K562 (cell line): ENCODE data around the gene PEF1. TPM values are rescaled to one million over a fixed set of nuclear protein-coding genes. Genes with fewer than 3 reads are reported as not detected.

Experiments used
- ATAC-seq: fragments of 200-7000 bp; cut with Tn5 transposase; 3 replicates; pipeline ENCODE4 v1.9.1; 2020; ENCODE audit warnings: moderate library complexity
- BruUV-seq: library from RNA; stranded (reverse); fragments of 400-500 nt; replicated peaks from 2 replicates; lab custom pipeline; 2021; lab: Mats Ljungman, UMichigan
- CTCF ChIA-PET: fragments of 300-600 bp; formaldehyde crosslinking; extraction: SDS; loops from one replicate; lab custom pipeline; 2021; ENCODE audit warnings: low intra/inter-chr PET ratio; lab: Yijun Ruan, JAX
- POLR2A ChIA-PET: fragments of 300-600, 350-650 bp; sonication (Branson Sonifier 250); formaldehyde crosslinking; extraction: SDS; loops from one replicate; lab custom pipeline; 2021; ENCODE audit warnings: antibody characterized with exemption, inconsistent platforms; lab: Yijun Ruan, JAX
- DNase-seq, 4 experiments: peaks; one replicate each; pipeline versions ENCODE4 v3.0.0 to v3.0.0-alpha.2; 2011 to 2018; ENCODE audit warnings: low spot score in 3 of 4, mixed read lengths in 3 of 4; ENCODE audit errors: extremely low read depth in 1 of 4
- FAIRE-seq: peaks from 2 replicates; lab custom pipeline; 2011; peaks lifted over from hg19 to GRCh38; lab: Jason Lieb, UNC
- H2AFZ ChIP-seq: 2 replicates; pipeline ENCODE4 v1.6.0; 2011; ENCODE audit warnings: low read depth, low read length, control low read depth, inconsistent platforms
- H3K27ac ChIP-seq: fragments of 200-600 bp; 3 replicates; pipeline ENCODE4 v1.8.0; 2011; ENCODE audit warnings: low read depth, mild to moderate bottlenecking, control low read depth, inconsistent platforms, low read length, moderate library complexity, mixed read lengths; ENCODE audit errors: extremely low read depth
- H3K27me3 ChIP-seq, 2 experiments: fragments of 300-600 bp in 1 of 2; 2 replicates in 1 of 2; 3 replicates in 1 of 2; pipeline versions ENCODE4 v1.6.0 to v1.8.0; 2011; ENCODE audit warnings: inconsistent platforms in 2 of 2, low read length in 2 of 2, mild to moderate bottlenecking in 1 of 2, mixed read lengths in 1 of 2, moderate library complexity in 1 of 2; ENCODE audit not compliant: control insufficient read depth in 2 of 2, insufficient read depth in 2 of 2
- H3K36me3 ChIP-seq: fragments of 300-600 bp; 3 replicates; pipeline ENCODE4 v1.8.0; 2011; ENCODE audit warnings: mild to moderate bottlenecking, low read length, inconsistent platforms; ENCODE audit not compliant: control insufficient read depth, insufficient read depth
- H3K4me1 ChIP-seq, 2 experiments: fragments of 200-600 bp in 1 of 2; replicated peaks in 1 of 2; 2 replicates in 1 of 2; 3 replicates in 1 of 2; pipeline versions ENCODE4 v1.5.1 to v1.8.0; 2011; ENCODE audit warnings: inconsistent platforms in 2 of 2, low read length in 2 of 2, mild to moderate bottlenecking in 1 of 2, mixed read lengths in 1 of 2, moderate library complexity in 1 of 2; ENCODE audit not compliant: control insufficient read depth in 2 of 2, insufficient read depth in 2 of 2
- H3K4me2 ChIP-seq: 2 replicates; pipeline ENCODE4 v1.6.1; 2011; ENCODE audit warnings: low read length, control low read depth, inconsistent platforms, mixed read lengths; ENCODE audit not compliant: insufficient read depth
- H3K4me3 ChIP-seq: fragments of 200-600 bp; sonication (generic), shearing (Covaris generic); 2 replicates; pipeline ENCODE4 v1.5.1; 2016; ENCODE audit warnings: control low read depth, inconsistent platforms
- H3K79me2 ChIP-seq: fragments of 200-600 bp; 3 replicates; pipeline ENCODE4 v1.8.0; 2011; ENCODE audit warnings: low read length, inconsistent platforms; ENCODE audit not compliant: control insufficient read depth, insufficient read depth
- H3K9ac ChIP-seq, 2 experiments: 2 replicates each; pipeline versions ENCODE4 v1.6.0 to v1.6.1; 2011; ENCODE audit warnings: low read depth in 2 of 2, low read length in 2 of 2, control low read depth in 1 of 2, inconsistent platforms in 1 of 2, mild to moderate bottlenecking in 1 of 2, mixed read lengths in 1 of 2; ENCODE audit not compliant: insufficient read depth in 1 of 2
- H3K9me1 ChIP-seq: one replicate; pipeline ENCODE4 v1.6.0; 2011; ENCODE audit warnings: inconsistent platforms, mild to moderate bottlenecking, low read length, moderate library complexity; ENCODE audit not compliant: control insufficient read depth, insufficient read depth
- H3K9me3 ChIP-seq: replicated peaks from 2 replicates; pipeline ENCODE4 v1.5.1; 2011; ENCODE audit warnings: low read depth, low read length, inconsistent platforms; ENCODE audit not compliant: control insufficient read depth, insufficient read depth
- H4K20me1 ChIP-seq: replicated peaks from 2 replicates; pipeline ENCODE4 v1.6.1; 2011; ENCODE audit warnings: low read length, inconsistent platforms, mixed read lengths; ENCODE audit not compliant: control insufficient read depth, insufficient read depth
- ATF1 ChIP-seq, 2 experiments: fragments of 450-650 bp in 1 of 2; IDR thresholded peaks; 2 replicates each; pipeline ENCODE4 v1.6.1; 2016; ENCODE audit warnings: missing compliant biosample characterization in 1 of 2, missing genetic modification characterization in 1 of 2
- CBFA2T2 ChIP-seq: fragments of 450-650 bp; conservative IDR thresholded peaks from 2 replicates; pipeline ENCODE4 v1.6.1; 2017; ENCODE audit warnings: mild to moderate bottlenecking
- CHCHD3 ChIP-seq: fragments of 250-450 bp; sonication (Bioruptor Pico); IDR thresholded peaks from 2 replicates; pipeline ENCODE4 v2.1.2; 2022; ENCODE audit warnings: mild to moderate bottlenecking
- CREBBP ChIP-seq: IDR thresholded peaks from one replicate; pipeline ENCODE4 v1.6.1; 2012; ENCODE audit warnings: low read depth, mild to moderate bottlenecking, control low read depth, inconsistent platforms, low read length
- HDGF ChIP-seq: fragments of 450-650 bp; IDR thresholded peaks from 2 replicates; pipeline ENCODE4 v1.6.1; 2016
- LARP7 ChIP-seq: fragments of 450-650 bp; IDR thresholded peaks from 2 replicates; pipeline ENCODE4 v1.6.1; 2016
- MTF1 ChIP-seq: fragments of 250-450 bp; sonication (Bioruptor Pico); IDR thresholded peaks from 2 replicates; pipeline ENCODE4 v1.9.0; 2021; ENCODE audit warnings: moderate library complexity, mild to moderate bottlenecking, inconsistent platforms, borderline replicate concordance
- RBM17 ChIP-seq: fragments of 200-400 bp; formaldehyde crosslinking; IDR thresholded peaks from 2 replicates; pipeline ENCODE4 v1.6.1; 2017; ENCODE audit warnings: low read depth, mild to moderate bottlenecking, low read length, borderline replicate concordance
- RBM25 ChIP-seq: fragments of 200-400 bp; formaldehyde crosslinking; IDR thresholded peaks from 2 replicates; pipeline ENCODE4 v1.6.1; 2018; ENCODE audit warnings: low read length, low read depth, moderate library complexity; ENCODE audit not compliant: severe bottlenecking
- SMC3 ChIP-seq: conservative IDR thresholded peaks from 2 replicates; pipeline ENCODE4 v1.6.1; 2011; ENCODE audit warnings: low read depth, low read length, improper control_type of control experiment; ENCODE audit not compliant: insufficient read depth
- SNAPC5 ChIP-seq: fragments of 250-450 bp; sonication (Bioruptor Pico); IDR thresholded peaks from 2 replicates; pipeline ENCODE4 v1.8.0; 2021; ENCODE audit warnings: moderate library complexity, mild to moderate bottlenecking, inconsistent platforms
- TOE1 ChIP-seq, 2 experiments: fragments of 450-650 bp in 1 of 2; sonication (generic) in 1 of 2; formaldehyde crosslinking in 1 of 2; IDR thresholded peaks; 2 replicates each; pipeline versions ENCODE4 v1.7.1 to v1.8.0; 2016 to 2022; ENCODE audit warnings: borderline replicate concordance in 2 of 2, mild to moderate bottlenecking in 2 of 2, antibody characterized with exemption in 1 of 2, inconsistent platforms in 1 of 2, low read depth in 1 of 2, missing genetic modification reagents in 1 of 2, moderate library complexity in 1 of 2
- ZBTB1 ChIP-seq: sonication (generic); formaldehyde crosslinking; IDR thresholded peaks from 2 replicates; pipeline ENCODE4 v1.8.1; 2023; ENCODE audit warnings: missing genetic modification reagents, low read depth, mild to moderate bottlenecking, borderline replicate concordance
- ZFP36 ChIP-seq: fragments of 150-350 bp; IDR thresholded peaks from 2 replicates; pipeline ENCODE4 v1.6.1; 2018; ENCODE audit warnings: low read length, low read depth; ENCODE audit not compliant: partially characterized antibody
- ZNF140 ChIP-seq: fragments of 250-450 bp; sonication (Bioruptor Pico); IDR thresholded peaks from 2 replicates; pipeline ENCODE4 v1.8.0; 2021; ENCODE audit warnings: moderate library complexity, mild to moderate bottlenecking, inconsistent platforms
- WGBS: fragments of 100-300 bp; shearing (Covaris generic); methylation state at CpG from one replicate; pipeline ENCODE4 v1.1.6; 2016; ENCODE audit warnings: low coverage, mixed read lengths; ENCODE audit not compliant: insufficient coverage; ENCODE audit errors: missing lambda C conversion rate; 5-methylcytosine and 5-hydroxymethylcytosine counted together
- in situ Hi-C: fragments of 300-500 bp; cut with MboI; formaldehyde crosslinking; loops from 4 replicates; pipeline ENCODE4 v1.15.0; 2018; ENCODE audit warnings: inconsistent platforms, mixed read lengths
- intact Hi-C: fragments of 100-400 bp; cut with micrococcal nuclease; formaldehyde crosslinking; loops from 2 replicates; pipeline ENCODE4 v1.14.2; 2022
- polyA plus RNA-seq, 8 experiments: library from polyadenylated mRNA; depleted of rRNA in 4 of 8; stranded (reverse) in 5 of 8; unstranded in 3 of 8; fragments of >200 nt; fragmentation: Nextera tagmentation in 2 of 8; fragmentation: Illumina TruSeq in 1 of 8; extraction: Ambion mirVana in 2 of 8; extraction: Trizol in 1 of 8; gene quantifications; 2 replicates each; pipeline versions ENCODE4 v1.2.1 to v1.2.3, GENCODE V29; 2011 to 2014; ENCODE audit warnings: inconsistent platforms in 1 of 8, missing spikeins in 1 of 8
- total RNA-seq, 7 experiments: library from RNA; depleted of rRNA in 6 of 7; stranded (reverse); fragments of >200 nt in 6 of 7; fragmentation: Illumina TruSeq in 2 of 7; extraction: Trizol in 2 of 7; gene quantifications; 2 replicates each; pipeline versions ENCODE4 v1.2.1 to v1.2.3, GENCODE V29; 2011 to 2021; ENCODE audit warnings: low replicate concordance in 1 of 7
- TF ChIP-seq, protein P1 (sequence below): fragments of 450-650 bp; IDR thresholded peaks from 2 replicates; pipeline ENCODE4 v1.6.1; 2016; ENCODE audit warnings: low read depth, mild to moderate bottlenecking, moderate library complexity
- TF ChIP-seq, protein P2 (sequence below): sonication (generic); formaldehyde crosslinking; IDR thresholded peaks from 2 replicates; pipeline ENCODE4 v1.9.0; 2022; ENCODE audit warnings: mild to moderate bottlenecking, missing genetic modification reagents
- TF ChIP-seq, protein P3 (sequence below): IDR thresholded peaks from 3 replicates; pipeline ENCODE4 v1.6.1; 2011; ENCODE audit warnings: borderline replicate concordance, mild to moderate bottlenecking; ENCODE audit not compliant: insufficient read length, insufficient read depth
- TF ChIP-seq, protein P4 (sequence below): sonication (generic); formaldehyde crosslinking; IDR thresholded peaks from 2 replicates; pipeline ENCODE4 v1.8.0; 2022; ENCODE audit warnings: mild to moderate bottlenecking, missing genetic modification reagents

The PEF1 gene
- total and polyA plus RNA-seq, 9 of the 15 experiments (the other 6 are each of a cell fraction or from before 2014, with no cell fraction given): 26.3 to 95.5 (median 61.9) TPM

- TF ChIP-seq ZFP36: peak; percentile 49
- no peak for TF ChIP-seq SNAPC5 (CRISPR knock-in tag)
- TF ChIP-seq, protein P1, sequence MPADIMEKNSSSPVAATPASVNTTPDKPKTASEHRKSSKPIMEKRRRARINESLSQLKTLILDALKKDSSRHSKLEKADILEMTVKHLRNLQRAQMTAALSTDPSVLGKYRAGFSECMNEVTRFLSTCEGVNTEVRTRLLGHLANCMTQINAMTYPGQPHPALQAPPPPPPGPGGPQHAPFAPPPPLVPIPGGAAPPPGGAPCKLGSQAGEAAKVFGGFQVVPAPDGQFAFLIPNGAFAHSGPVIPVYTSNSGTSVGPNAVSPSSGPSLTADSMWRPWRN: no peak
- TF ChIP-seq RBM25: peak; percentile 91
- TF ChIP-seq, protein P2, sequence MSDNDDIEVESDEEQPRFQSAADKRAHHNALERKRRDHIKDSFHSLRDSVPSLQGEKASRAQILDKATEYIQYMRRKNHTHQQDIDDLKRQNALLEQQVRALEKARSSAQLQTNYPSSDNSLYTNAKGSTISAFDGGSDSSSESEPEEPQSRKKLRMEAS (CRISPR knock-in tag): no peak
- no peak for TF ChIP-seq CREBBP
These were observed 34.0 kb upstream of the PEF1 start (continued) for GRCh38 chr1:31678681-31679080.

GRCh38 chr1:31677949-31678348 is 33.3 kb upstream of the PEF1 start:
- Histone ChIP-seq H4K20me1 (peaks cover 14% of the 10 kb centered on the region), H3K4me1 (peaks cover 0 to 4% of the 10 kb centered on the region in 2 experiments; a peak in 1 of 5 replicates), H3K4me3 (no peak overlapping the region), H3K4me2 (no peak overlapping the region), H3K9ac (no peak overlapping the region), H3K27me3 (peaks cover 62 to 95% of the 10 kb centered on the region in 2 experiments), H3K36me3 (no peaks in the 10 kb centered on the region), H2AFZ (no peak overlapping the region), H3K9me1 (no peaks in the 10 kb centered on the region), H3K79me2 (no peaks in the 10 kb centered on the region), H3K27ac (no peak overlapping the region), H3K9me3 (no peaks in the 10 kb centered on the region)
- WGBS: under 1% methylated on average over 6 of the region's 6 CpGs
- intact Hi-C loops: no loop called here
- no peak for ATAC-seq
- CTCF ChIA-PET: no interaction called here
- no peak for DNase-seq
- POLR2A ChIA-PET: interaction anchor here (0.6 to 1.1 kb wide), 3 partner anchors 10 to 385 kb away, joined by 3 read pairs; no protein-coding TSS in a partner anchor
- FAIRE-seq: no peak
- BruUV-seq: no TSS peak
- no peak for TF ChIP-seq ZBTB1 (CRISPR knock-in tag)
- no peak for TF ChIP-seq HDGF
- no peak for TF ChIP-seq RBM17
- no peak for TF ChIP-seq TOE1 (IDR thresholded peaks at IDR 0.05; ENCODE audit: borderline replicate concordance)
- TF ChIP-seq TOE1 (CRISPR knock-in tag; IDR thresholded peaks at IDR 0.05; ENCODE audit: borderline replicate concordance, low read depth): no peak
- TF ChIP-seq MTF1 (CRISPR knock-in tag): no peak
- no peak for TF ChIP-seq ATF1 (CRISPR knock-in tag; IDR thresholded peaks at IDR 0.05)
- TF ChIP-seq ATF1 (tag; IDR thresholded peaks at IDR 0.05): no peak
- TF ChIP-seq ZNF140 (CRISPR knock-in tag): no peak
- no peak for TF ChIP-seq LARP7
- TF ChIP-seq, protein P3, sequence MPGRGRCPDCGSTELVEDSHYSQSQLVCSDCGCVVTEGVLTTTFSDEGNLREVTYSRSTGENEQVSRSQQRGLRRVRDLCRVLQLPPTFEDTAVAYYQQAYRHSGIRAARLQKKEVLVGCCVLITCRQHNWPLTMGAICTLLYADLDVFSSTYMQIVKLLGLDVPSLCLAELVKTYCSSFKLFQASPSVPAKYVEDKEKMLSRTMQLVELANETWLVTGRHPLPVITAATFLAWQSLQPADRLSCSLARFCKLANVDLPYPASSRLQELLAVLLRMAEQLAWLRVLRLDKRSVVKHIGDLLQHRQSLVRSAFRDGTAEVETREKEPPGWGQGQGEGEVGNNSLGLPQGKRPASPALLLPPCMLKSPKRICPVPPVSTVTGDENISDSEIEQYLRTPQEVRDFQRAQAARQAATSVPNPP: no peak
- no peak for TF ChIP-seq SMC3
- TF ChIP-seq, protein P4, sequence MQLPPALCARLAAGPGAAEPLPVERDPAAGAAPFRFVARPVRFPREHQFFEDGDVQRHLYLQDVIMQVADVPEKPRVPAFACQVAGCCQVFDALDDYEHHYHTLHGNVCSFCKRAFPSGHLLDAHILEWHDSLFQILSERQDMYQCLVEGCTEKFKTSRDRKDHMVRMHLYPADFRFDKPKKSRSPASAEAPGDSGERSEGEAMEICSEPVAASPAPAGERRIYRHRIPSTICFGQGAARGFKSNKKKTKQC (CRISPR knock-in tag): no peak
- no peak for TF ChIP-seq CHCHD3 (CRISPR knock-in tag)
- no peak for TF ChIP-seq CBFA2T2
- in situ Hi-C loops: no loop called here
